Renal cortical epithelial cell (primary cell): Measurements from ENCODE around the gene CDH8. TPM values are rescaled to one million over a fixed set of nuclear protein-coding genes. Genes with fewer than 3 reads are reported as not detected.

Source experiments
- DNase-seq: peaks from one replicate; pipeline ENCODE4 v3.0.0-alpha.2; 2011; ENCODE audit warnings: low read depth
- total RNA-seq: library from RNA; depleted of rRNA; stranded (reverse); fragments of >200 nt; gene quantifications from 2 replicates; pipeline ENCODE4 v1.2.3, GENCODE V29; 2014

The CDH8 gene
- total RNA-seq, 1 donor from 2014 or later, result 1.3 TPM

GRCh38 chr16:61616088-61616487, 420.1 kb downstream of the CDH8 start:
- no peak for DNase-seq

DNA sequence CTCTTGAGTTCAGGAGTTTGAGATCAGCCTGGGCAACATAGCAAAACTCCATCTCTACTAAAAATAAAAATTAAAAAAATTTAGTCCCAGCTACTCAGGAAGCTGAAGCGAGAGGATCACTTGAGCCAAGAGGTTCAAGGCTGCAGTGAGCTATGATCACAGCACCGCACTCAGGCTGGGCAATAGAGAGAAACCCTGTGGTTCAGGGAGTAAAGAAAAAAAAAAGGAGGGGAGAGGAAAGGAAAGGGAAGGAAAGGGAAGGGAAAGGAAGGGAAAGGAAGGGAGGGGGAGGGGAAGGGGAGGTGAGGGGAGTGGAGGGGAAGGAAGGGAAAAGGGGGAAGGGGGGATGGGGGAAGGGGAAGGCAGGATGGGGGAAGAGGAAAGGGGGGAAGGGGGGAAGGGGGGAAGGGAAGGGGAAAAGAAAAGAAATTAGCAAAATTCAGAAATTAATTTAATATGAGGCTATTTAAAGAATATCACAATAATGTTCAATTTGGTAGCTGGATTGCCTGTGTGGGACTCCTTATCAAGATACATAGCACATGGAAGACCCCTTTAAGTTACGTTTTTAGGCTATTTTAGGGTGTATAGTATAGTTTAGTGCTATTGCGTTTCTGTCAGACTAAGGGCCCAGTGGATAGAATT, 424.3 kb downstream of the CDH8 start:
- no peak for DNase-seq

GRCh38 chr16:61606581-61606980, 429.7 kb downstream of the CDH8 start:
- no peak for DNase-seq
